Astrocyte (in vitro differentiated cells and primary cell): Measurements from ENCODE around the gene CPM.

Source experiments
- EZH2 ChIP-seq: IDR thresholded peaks from 2 replicates; pipeline ENCODE4 v1.6.1; 2012; ENCODE audit warnings: mild to moderate bottlenecking, low read length, inconsistent platforms; ENCODE audit not compliant: insufficient read depth
- TF ChIP-seq, protein P1 (sequence below): IDR thresholded peaks from 2 replicates; pipeline ENCODE4 v1.5.1; 2011; ENCODE audit warnings: low read depth, mild to moderate bottlenecking, inconsistent platforms, low read length, moderate library complexity; ENCODE audit not compliant: insufficient read depth

DNA sequence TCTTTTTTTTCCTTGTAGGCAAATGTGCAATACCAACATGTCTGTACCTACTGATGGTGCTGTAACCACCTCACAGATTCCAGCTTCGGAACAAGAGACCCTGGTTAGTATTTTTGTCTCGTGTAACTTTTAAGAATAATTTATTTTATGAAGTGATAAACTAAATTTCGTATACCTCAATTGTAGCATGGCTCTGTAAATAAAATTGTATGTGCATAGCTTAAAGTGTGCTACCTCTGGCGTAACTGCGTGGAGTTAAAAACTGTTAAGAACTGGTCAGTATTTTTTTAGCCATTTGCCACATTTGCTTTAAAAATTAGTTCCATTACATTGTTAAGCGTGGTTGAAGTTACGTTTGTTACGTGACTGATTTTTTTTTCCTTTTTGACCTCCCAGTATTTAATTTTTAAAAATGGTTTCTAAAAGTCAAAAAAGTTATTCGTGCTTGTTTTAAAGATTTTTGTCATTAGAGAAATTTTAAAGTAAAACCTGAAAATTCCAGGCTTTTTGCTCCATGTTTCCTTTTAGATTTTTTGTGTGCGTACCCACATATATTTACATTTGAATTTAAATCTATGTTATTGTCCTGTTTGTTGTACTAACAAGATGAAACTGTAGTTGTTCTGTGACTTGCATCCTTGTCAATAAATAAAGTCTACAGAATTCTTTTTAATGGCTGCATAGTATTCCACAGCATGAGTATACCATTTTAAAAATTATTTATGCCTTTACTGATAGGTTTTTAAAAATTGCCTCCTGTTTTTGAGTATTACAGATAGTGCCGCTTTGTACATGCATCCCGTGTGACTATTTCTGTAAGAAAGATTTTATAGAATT, 123.6 kb downstream of the CPM start:
- TF ChIP-seq, protein P1, sequence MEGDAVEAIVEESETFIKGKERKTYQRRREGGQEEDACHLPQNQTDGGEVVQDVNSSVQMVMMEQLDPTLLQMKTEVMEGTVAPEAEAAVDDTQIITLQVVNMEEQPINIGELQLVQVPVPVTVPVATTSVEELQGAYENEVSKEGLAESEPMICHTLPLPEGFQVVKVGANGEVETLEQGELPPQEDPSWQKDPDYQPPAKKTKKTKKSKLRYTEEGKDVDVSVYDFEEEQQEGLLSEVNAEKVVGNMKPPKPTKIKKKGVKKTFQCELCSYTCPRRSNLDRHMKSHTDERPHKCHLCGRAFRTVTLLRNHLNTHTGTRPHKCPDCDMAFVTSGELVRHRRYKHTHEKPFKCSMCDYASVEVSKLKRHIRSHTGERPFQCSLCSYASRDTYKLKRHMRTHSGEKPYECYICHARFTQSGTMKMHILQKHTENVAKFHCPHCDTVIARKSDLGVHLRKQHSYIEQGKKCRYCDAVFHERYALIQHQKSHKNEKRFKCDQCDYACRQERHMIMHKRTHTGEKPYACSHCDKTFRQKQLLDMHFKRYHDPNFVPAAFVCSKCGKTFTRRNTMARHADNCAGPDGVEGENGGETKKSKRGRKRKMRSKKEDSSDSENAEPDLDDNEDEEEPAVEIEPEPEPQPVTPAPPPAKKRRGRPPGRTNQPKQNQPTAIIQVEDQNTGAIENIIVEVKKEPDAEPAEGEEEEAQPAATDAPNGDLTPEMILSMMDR, result no peak
- TF ChIP-seq EZH2, result no peak
